ENCODE data around the gene CDC25C.
A peak's percentile ranks its signal among the peaks of the same experiment; 100 is the strongest.

The CDC25C gene

GRCh38 chr5:138273834-138274188 is 57.8 kb downstream of the CDC25C start:
- TF ChIP-seq, protein P1, sequence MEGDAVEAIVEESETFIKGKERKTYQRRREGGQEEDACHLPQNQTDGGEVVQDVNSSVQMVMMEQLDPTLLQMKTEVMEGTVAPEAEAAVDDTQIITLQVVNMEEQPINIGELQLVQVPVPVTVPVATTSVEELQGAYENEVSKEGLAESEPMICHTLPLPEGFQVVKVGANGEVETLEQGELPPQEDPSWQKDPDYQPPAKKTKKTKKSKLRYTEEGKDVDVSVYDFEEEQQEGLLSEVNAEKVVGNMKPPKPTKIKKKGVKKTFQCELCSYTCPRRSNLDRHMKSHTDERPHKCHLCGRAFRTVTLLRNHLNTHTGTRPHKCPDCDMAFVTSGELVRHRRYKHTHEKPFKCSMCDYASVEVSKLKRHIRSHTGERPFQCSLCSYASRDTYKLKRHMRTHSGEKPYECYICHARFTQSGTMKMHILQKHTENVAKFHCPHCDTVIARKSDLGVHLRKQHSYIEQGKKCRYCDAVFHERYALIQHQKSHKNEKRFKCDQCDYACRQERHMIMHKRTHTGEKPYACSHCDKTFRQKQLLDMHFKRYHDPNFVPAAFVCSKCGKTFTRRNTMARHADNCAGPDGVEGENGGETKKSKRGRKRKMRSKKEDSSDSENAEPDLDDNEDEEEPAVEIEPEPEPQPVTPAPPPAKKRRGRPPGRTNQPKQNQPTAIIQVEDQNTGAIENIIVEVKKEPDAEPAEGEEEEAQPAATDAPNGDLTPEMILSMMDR (IDR thresholded peaks at IDR 0.05; ENCODE audit: insufficient read depth, low read depth, low read length, missing control alignments) = no peak
- H3K4me3 ChIP-seq (ENCODE audit: low read length) = no peak overlapping the region
- DNase-seq (ENCODE audit: low read depth) = no peak

- H3K4me3 ChIP-seq (ENCODE audit: low read length) = no peak overlapping the region
- DNase-seq (ENCODE audit: low read depth) = no peak
- TF ChIP-seq, protein P1 (IDR thresholded peaks at IDR 0.05; ENCODE audit: insufficient read depth, low read depth, low read length, missing control alignments) = no peak
These were observed 58.9 kb downstream of the CDC25C start for GRCh38 chr5:138272681-138273080.

DNA sequence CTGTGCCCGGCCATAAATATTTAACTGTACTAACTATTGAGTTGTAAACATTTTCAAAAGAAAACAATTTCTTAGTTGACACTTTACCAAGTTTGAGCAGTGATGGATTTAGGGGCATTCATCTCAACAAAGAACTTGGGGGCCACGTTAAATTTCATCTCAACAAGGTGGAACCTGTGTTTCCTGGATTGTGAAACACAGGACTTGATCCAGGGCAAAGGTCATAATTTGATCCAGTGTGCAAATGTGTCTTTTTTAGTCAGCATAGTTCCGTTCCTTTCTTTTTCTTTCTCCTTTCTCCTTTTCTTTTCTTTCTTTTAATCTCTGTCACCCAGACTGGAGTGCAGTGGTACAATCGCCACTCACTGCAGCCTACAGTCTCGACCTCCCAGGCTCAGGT is 60.3 kb downstream of the CDC25C start:
- TF ChIP-seq, protein P1 (IDR thresholded peaks at IDR 0.05; ENCODE audit: insufficient read depth, low read depth, low read length, missing control alignments) = no peak
- no peak for DNase-seq (ENCODE audit: low read depth)
- H3K4me3 ChIP-seq (ENCODE audit: low read length) = no peak overlapping the region

DNA sequence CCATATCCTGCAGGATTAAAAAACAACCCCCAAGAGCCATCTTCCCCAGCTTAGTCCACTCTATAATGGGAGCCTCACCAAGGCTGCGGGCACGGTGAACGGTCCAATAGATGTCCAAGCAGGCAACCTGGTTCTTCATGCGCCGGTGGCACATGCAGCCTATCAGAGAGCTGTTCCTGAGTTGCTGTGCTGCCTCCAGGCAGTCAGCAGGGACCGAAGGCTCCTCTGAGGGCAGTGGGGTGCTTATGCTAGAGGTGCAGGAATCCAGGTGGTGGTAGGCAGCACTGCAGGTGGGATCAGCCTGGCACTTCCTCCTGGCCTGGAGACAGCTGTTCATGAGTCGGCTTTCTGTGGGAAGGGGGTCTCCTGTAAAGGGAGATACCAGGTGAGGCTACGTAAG is 67.4 kb downstream of the CDC25C start:
- no peak overlapping the region for H3K4me3 ChIP-seq (ENCODE audit: low read length)
- TF ChIP-seq, protein P1 (IDR thresholded peaks at IDR 0.05; ENCODE audit: insufficient read depth, low read depth, low read length, missing control alignments) = no peak
- no peak for DNase-seq (ENCODE audit: low read depth)

DNA sequence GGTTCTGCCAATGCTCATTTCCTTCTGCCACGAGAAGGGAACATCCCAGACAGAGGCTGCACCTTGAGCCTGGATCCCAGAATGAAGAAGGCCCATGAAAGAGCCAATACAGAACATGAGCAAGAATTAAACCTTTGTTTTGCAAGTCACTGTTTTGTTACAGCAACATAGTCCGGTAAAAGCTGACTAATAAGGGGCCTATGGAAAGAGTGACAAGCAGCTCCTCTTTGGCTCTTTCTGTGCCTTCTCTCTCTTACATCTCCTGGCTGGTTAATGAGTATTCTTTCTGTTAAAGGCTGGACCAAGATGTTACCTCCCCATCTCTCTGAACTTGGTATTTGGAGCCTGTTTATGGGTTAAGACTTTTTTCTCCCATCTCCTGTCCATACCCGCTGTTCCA is 68.0 kb downstream of the CDC25C start:
- no peak for DNase-seq (ENCODE audit: low read depth)
- TF ChIP-seq, protein P1 (IDR thresholded peaks at IDR 0.05; ENCODE audit: insufficient read depth, low read depth, low read length, missing control alignments) = no peak
- H3K4me3 ChIP-seq (ENCODE audit: low read length) = no peak overlapping the region

DNA sequence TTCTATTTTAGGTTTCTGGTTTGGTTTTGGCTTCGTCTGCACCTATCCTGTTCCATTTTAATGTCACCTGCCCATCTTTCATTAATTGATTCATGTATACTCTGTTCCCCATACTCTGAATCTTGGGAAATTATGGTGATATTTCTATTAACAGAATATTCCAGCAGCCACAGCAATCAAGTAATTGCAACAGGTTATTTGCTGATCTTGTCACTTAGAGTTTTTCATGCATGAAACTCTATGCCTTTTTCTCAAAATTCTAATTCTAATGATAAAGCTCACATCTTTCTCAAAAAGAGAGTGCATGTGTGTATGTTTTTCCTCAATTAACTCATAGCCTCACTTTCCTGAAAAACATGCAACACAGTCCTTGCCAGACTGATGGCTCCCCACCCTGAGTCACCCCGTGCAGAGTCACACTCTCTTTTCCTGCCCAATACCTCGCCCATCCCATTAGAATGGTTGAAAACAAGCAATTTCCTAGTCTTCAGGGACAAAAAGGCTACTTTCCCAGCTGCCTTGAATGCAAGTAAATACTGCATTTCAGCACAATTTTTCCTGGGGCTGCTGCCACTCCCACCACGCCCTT is 72.8 kb downstream of the CDC25C start:
- TF ChIP-seq, protein P1 (IDR thresholded peaks at IDR 0.05; ENCODE audit: insufficient read depth, low read depth, low read length, missing control alignments) = no peak
- no peak overlapping the region for H3K4me3 ChIP-seq (ENCODE audit: low read length)
- DNase-seq (ENCODE audit: low read depth) = peak; percentile 19

- TF ChIP-seq, protein P1 (IDR thresholded peaks at IDR 0.05; ENCODE audit: insufficient read depth, low read depth, low read length, missing control alignments) = no peak
- no peak overlapping the region for H3K4me3 ChIP-seq (ENCODE audit: low read length)
- no peak for DNase-seq (ENCODE audit: low read depth)
These were observed 74.0 kb downstream of the CDC25C start for GRCh38 chr5:138257583-138257982.

Data from epithelial cell of esophagus (primary cell).